MCF 10A (cell line): ENCODE data around the gene FTCD. TPM values are rescaled to one million over a fixed set of nuclear protein-coding genes. Genes with fewer than 3 reads are reported as not detected.

ENCODE experiments used
- BruUV-seq: library from RNA; stranded (reverse); fragments of 400-500 nt; replicated peaks from 2 replicates; lab custom pipeline; 2021; lab: Mats Ljungman, UMichigan
- CTCF ChIA-PET: fragments of 300-600 bp; sonication (Branson Sonifier 250); formaldehyde crosslinking; extraction: SDS; loops from one replicate; lab custom pipeline; 2021; ENCODE audit warnings: antibody characterized with exemption, inconsistent platforms; lab: Yijun Ruan, JAX
- POLR2A ChIA-PET: fragments of 300-600, 350-650 bp; sonication (Branson Sonifier 250); formaldehyde crosslinking; extraction: SDS; loops from one replicate; lab custom pipeline; 2020; ENCODE audit warnings: antibody characterized with exemption, inconsistent platforms; lab: Yijun Ruan, JAX
- DNase-seq: peaks from one replicate; pipeline ENCODE4 v3.0.0-alpha.2; 2018; ENCODE audit not compliant: unreplicated experiment
- H3K27ac Mint-ChIP-seq: one replicate; pipeline ENCODE4 v1.8.0; 2022; ENCODE audit warnings: mild to moderate bottlenecking, low read depth, mixed read lengths; ENCODE audit not compliant: unreplicated experiment
- H3K27me3 Mint-ChIP-seq: one replicate; pipeline ENCODE4 v1.8.0; 2022; ENCODE audit warnings: mixed read lengths; ENCODE audit not compliant: insufficient read depth, unreplicated experiment
- H3K36me3 Mint-ChIP-seq: one replicate; pipeline ENCODE4 v1.8.0; 2022; ENCODE audit warnings: mild to moderate bottlenecking, moderate library complexity, mixed read lengths; ENCODE audit not compliant: insufficient read depth, unreplicated experiment
- H3K4me1 Mint-ChIP-seq: one replicate; pipeline ENCODE4 v1.8.0; 2022; ENCODE audit warnings: mixed read lengths; ENCODE audit not compliant: insufficient read depth, unreplicated experiment
- H3K4me3 Mint-ChIP-seq: one replicate; pipeline ENCODE4 v1.8.0; 2022; ENCODE audit warnings: mild to moderate bottlenecking, moderate library complexity, mixed read lengths; ENCODE audit not compliant: unreplicated experiment
- H3K9me3 Mint-ChIP-seq: one replicate; pipeline ENCODE4 v1.8.0; 2022; ENCODE audit warnings: mixed read lengths; ENCODE audit not compliant: unreplicated experiment
- CTCF ChIP-seq: fragments of 200-600 bp; IDR thresholded peaks from one replicate; pipeline ENCODE4 v1.8.0; 2022; ENCODE audit warnings: antibody characterized with exemption, mild to moderate bottlenecking; ENCODE audit not compliant: unreplicated experiment
- intact Hi-C: fragments of 100-400 bp; cut with micrococcal nuclease; formaldehyde crosslinking; loops from 2 replicates; pipeline ENCODE4 v1.14.1; 2022
- total RNA-seq: library from RNA; stranded (reverse); gene quantifications from 2 replicates; pipeline ENCODE4 v1.2.3, GENCODE V29; 2022

The FTCD gene
- total RNA-seq, 1 experiment from 2014 or later, result not detected

- no peak for DNase-seq
- Mint-ChIP-seq H3K9me3 (no peaks in the 10 kb centered on the region), H3K27me3 (no peaks in the 10 kb centered on the region), H3K4me3 (no peak overlapping the region), H3K4me1 (peaks cover 11% of the 10 kb centered on the region), H3K36me3 (no peaks in the 10 kb centered on the region), H3K27ac (no peak overlapping the region)
- ChIA-PET POLR2A (no interaction called here), CTCF (interaction anchor here (2.8 kb wide), 1 partner anchor 24 kb away, joined by 7 read pairs; no protein-coding TSS in a partner anchor)
- intact Hi-C loops, result no loop called here
- TF ChIP-seq CTCF, result no peak
- no TSS peak for BruUV-seq
These were observed 35.6 kb downstream of the FTCD start for GRCh38 chr21:46119637-46120271.

- CTCF ChIA-PET, result interaction anchor here (0.6 kb wide), 1 partner anchor 69 kb away, joined by 3 read pairs; no protein-coding TSS in a partner anchor
These were observed 36.2 kb downstream of the FTCD start for GRCh38 chr21:46119144-46119636.

GRCh38 chr21:46118316-46119143 lies 36.8 kb downstream of the FTCD start:
- BruUV-seq, result no TSS peak
- no peak for DNase-seq
- Mint-ChIP-seq H3K4me3 (no peak overlapping the region), H3K27ac (no peak overlapping the region), H3K27me3 (no peaks in the 10 kb centered on the region), H3K4me1 (peaks cover 11% of the 10 kb centered on the region), H3K9me3 (no peaks in the 10 kb centered on the region), H3K36me3 (no peaks in the 10 kb centered on the region)
- CTCF ChIA-PET, result interaction anchor here (0.6 to 0.7 kb wide), 2 partner anchors 68 to 85 kb away, joined by 3 read pairs; no protein-coding TSS in a partner anchor
- no peak for TF ChIP-seq CTCF
- POLR2A ChIA-PET, result no interaction called here
- intact Hi-C loops, result no loop called here

More at GRCh38 chr21:46119144-46119636, 36.2 kb downstream of the FTCD start:
- Mint-ChIP-seq H3K27me3 (no peaks in the 10 kb centered on the region), H3K4me3 (no peak overlapping the region), H3K27ac (no peak overlapping the region), H3K9me3 (no peaks in the 10 kb centered on the region), H3K4me1 (peaks cover 11% of the 10 kb centered on the region), H3K36me3 (no peaks in the 10 kb centered on the region)
- no peak for DNase-seq
- TF ChIP-seq CTCF, result no peak
- intact Hi-C loops, result no loop called here
- no TSS peak for BruUV-seq
- POLR2A ChIA-PET, result no interaction called here
